ENCODE measurements around the gene CBARP.

CBARP gene

DNA sequence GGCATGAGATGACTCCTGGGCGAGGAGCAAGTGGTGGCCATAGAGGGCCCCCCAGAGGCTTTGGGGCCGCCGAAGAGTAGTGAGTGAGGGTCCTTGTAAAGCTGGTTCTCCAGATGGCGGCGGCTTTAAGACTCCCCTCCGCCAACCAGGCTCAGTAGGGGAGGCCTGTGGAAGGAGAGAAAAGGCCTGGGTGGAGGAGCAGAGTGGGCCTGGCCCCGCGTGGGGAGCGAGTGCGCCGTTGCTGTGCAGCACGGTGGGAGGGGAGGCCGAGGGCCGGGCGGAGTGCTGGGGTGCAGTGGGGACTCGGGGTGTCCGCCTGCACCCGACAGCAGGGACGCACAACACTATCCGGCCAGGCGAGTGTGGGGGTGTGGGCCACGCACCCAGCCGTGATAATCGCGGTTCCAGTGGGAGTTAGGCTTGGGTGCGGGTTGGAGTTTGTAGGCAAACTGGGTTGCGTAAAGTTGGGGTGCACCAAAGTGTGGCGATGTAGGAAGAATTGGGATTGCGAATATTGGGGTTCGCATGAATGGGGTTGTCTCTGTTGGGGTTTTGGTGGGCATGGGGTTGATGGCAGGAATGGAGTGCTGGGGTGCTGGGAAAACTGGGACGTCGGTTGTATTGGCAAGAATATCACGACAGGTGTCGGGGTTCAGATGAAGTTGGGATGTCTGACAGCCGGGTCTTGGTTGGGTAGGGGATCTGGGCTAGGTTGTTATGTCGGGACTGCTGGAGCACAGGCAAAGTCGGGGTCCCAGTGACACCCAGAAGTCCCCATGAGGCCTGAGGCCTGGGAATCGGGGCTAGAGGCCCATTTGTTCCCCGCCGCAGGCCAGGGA lies 30.6 kb upstream of the CBARP start:
- peaks cover 80% of the 10 kb centered on the region for H3K4me1 ChIP-seq (ENCODE audit: control insufficient read depth, insufficient read depth, low read length)
- H3K9me3 ChIP-seq (ENCODE audit: control insufficient read depth in 2 of 2, low read length in 2 of 2), result no peaks in the 10 kb centered on the region
- H3K27ac ChIP-seq (ENCODE audit: low read length), result peak overlapping the region; percentile 87
- no peaks in the 10 kb centered on the region for H3K27me3 ChIP-seq (ENCODE audit: control insufficient read depth in 1 of 2, insufficient read depth in 2 of 2, low read length in 2 of 2)
- H3K9ac ChIP-seq (ENCODE audit: low read length in 2 of 2), result peak overlapping the region; percentile 52 to 66
- H3K36me3 ChIP-seq (ENCODE audit: control insufficient read depth in 2 of 2, insufficient read depth in 2 of 2, low read length in 2 of 2), result peaks cover 21 to 24% of the 10 kb centered on the region in 2 donors
- H3K4me3 ChIP-seq (ENCODE audit: low read length in 2 of 2), result peak overlapping the region; percentile 3 to 55

DNA sequence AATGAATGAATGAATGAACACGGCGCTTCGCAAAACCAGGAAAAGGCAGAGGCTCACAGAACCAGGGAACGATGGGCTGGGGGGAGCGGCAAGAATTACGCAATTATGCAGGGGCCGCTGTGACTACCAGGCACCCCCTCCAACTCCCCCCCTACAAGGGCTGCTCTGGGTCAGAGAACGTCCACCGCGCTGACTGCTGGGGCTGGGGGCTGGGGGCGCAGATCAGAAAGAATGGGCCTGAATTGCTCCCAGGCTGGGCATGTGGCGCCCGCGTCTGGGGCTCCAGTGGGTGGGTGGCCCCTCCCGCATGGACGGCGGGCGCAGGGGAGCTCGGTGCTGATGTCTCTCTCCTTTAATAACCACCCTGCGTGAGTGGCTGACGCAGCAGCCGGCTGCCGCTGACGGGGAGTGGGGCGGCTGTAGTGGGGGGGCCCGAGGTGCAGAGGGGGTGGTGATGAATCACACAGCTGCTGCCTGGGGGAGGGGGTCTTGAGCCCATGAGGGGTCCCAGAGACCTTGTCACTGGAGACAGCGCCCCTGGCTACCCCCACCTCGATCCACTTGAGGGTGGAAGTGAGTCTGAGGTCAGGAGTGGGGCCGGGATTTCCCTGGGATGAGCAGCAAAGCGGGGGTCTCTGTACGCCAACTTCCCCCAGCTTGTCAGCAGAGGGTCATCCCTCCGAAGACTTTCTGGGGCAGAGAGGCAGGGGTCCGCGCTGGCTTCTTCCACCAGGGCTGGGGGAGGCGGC lies 29.8 kb upstream of the CBARP start:
- no peaks in the 10 kb centered on the region for H3K9me3 ChIP-seq (ENCODE audit: control insufficient read depth in 2 of 2, low read length in 2 of 2)
- H3K4me1 ChIP-seq (ENCODE audit: control insufficient read depth, insufficient read depth, low read length), result peaks cover 74% of the 10 kb centered on the region
- H3K4me3 ChIP-seq (ENCODE audit: low read length in 2 of 2), result peak overlapping the region; percentile 3 to 67
- no peak overlapping the region for H3K9ac ChIP-seq (ENCODE audit: low read length in 2 of 2)
- peak overlapping the region; percentile 87 for H3K27ac ChIP-seq (ENCODE audit: low read length)
- peaks cover 13 to 16% of the 10 kb centered on the region in 2 donors for H3K36me3 ChIP-seq (ENCODE audit: control insufficient read depth in 2 of 2, insufficient read depth in 2 of 2, low read length in 2 of 2)
- H3K27me3 ChIP-seq (ENCODE audit: control insufficient read depth in 1 of 2, insufficient read depth in 2 of 2, low read length in 2 of 2), result no peaks in the 10 kb centered on the region

DNA sequence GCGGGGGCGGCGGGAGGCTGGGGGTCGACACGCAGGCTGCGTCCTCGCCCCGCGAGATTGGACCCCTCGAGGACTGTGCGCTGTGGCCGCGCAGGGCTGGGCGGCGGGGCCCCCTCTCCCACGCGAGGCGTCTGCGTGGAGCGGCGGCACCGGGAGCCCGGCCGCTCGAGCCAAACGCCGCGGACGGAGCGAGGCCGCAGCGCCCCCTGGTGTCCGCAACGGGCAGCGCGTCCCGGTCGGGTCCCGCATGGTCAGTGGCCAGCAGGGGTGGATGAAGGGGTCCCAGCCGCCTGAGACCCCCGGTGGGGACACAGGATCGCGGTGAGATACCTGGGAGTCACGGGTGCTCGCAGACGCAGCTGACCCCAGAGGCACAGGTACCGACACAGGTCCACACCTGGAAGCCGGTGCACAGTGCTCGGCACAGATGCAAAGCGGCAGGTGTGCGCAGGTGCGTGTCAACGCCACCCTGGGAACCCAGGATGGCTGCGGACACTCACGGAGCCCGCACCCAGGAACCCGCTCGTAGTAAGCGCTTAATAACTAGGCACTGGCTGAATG lies 29.2 kb upstream of the CBARP start:
- Histone ChIP-seq H3K36me3 (ENCODE audit: control insufficient read depth in 2 of 2, insufficient read depth in 2 of 2, low read length in 2 of 2) (peaks cover 9 to 10% of the 10 kb centered on the region in 2 donors), H3K4me1 (ENCODE audit: control insufficient read depth, insufficient read depth, low read length) (peaks cover 74% of the 10 kb centered on the region), H3K4me3 (ENCODE audit: low read length in 2 of 2) (peak overlapping the region; percentile 29 to 67), H3K27ac (ENCODE audit: low read length) (peak overlapping the region; percentile 46), H3K9me3 (ENCODE audit: control insufficient read depth in 2 of 2, low read length in 2 of 2) (no peaks in the 10 kb centered on the region), H3K9ac (ENCODE audit: low read length in 2 of 2) (peak overlapping the region; percentile 5 to 31), H3K27me3 (ENCODE audit: control insufficient read depth in 1 of 2, insufficient read depth in 2 of 2, low read length in 2 of 2) (no peaks in the 10 kb centered on the region)

DNA sequence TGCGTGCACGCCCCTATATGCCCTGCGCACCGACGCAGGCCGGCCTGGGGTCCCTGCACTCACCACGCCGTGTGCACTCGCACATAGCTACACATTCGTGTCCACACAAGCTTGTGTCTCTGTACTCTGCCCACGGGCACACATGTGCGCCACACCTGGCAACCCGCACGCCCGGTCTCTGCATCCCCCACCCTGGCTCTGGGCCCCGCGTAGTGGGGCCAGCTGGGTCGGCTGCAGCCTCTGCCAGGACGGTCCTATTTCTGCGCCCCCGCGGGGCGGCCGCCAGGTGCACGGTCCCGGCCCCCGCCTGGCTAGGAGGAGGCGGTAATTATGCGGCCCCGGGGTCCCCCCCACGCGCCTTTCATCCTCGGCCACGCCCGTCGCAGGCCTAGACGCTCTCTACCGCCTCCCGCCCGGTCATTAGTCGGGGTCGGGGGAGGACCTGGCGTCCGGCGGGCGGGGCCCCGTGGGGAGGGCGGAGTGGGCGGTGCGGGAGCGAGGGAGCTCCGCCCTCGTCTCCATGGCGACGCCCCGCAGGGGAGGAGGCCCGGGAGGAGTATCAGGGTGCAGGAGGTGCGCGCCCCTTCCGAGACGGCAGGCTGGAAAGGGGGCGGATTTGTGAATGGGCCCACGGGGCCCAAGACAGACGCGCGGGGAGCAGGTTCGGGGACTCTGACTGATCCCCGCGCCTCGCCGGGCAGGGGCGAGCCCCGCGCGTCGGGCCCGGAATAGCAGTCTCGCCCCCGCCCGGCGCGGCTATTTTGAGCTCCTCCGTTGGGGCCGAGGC lies 28.5 kb upstream of the CBARP start:
- no peaks in the 10 kb centered on the region for H3K27me3 ChIP-seq (ENCODE audit: control insufficient read depth in 1 of 2, insufficient read depth in 2 of 2, low read length in 2 of 2)
- H3K27ac ChIP-seq (ENCODE audit: low read length), result peak overlapping the region; percentile 60
- H3K9me3 ChIP-seq (ENCODE audit: control insufficient read depth in 2 of 2, low read length in 2 of 2), result no peaks in the 10 kb centered on the region
- H3K9ac ChIP-seq (ENCODE audit: low read length in 2 of 2), result peak overlapping the region; percentile 5 to 31
- H3K4me1 ChIP-seq (ENCODE audit: control insufficient read depth, insufficient read depth, low read length), result peaks cover 74% of the 10 kb centered on the region
- peak overlapping the region; percentile 29 to 67 for H3K4me3 ChIP-seq (ENCODE audit: low read length in 2 of 2)
- H3K36me3 ChIP-seq (ENCODE audit: control insufficient read depth in 2 of 2, insufficient read depth in 2 of 2, low read length in 2 of 2), result peaks cover 5% of the 10 kb centered on the region in 2 donors

DNA sequence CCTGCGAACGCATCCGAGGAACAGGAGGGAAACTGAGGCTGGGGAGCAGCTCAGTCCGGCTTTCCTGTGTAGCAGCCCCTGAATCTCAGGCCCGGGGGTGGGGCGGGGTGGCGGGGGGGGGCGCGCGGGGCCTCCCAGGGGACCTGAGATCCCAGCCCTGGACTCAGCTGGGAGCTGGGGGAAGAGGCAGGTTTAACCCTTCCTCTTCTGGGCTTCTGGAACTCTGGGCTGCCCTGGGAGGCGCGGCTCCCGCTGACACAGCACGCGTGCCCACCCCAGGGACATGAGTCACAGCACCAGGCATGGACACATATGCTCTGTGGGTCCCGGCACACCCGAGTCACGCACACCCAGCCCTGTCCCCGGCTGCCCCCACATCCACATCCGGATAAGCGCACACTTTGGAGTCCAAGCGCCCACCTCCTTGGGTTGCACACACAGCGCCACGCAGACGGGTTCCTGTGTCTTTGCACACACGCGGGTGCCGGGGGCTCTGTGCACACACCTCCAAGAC lies 27.9 kb upstream of the CBARP start:
- H3K36me3 ChIP-seq (ENCODE audit: control insufficient read depth in 2 of 2, insufficient read depth in 2 of 2, low read length in 2 of 2), result no peaks in the 10 kb centered on the region
- no peaks in the 10 kb centered on the region for H3K27me3 ChIP-seq (ENCODE audit: control insufficient read depth in 1 of 2, insufficient read depth in 2 of 2, low read length in 2 of 2)
- H3K27ac ChIP-seq (ENCODE audit: low read length), result peak overlapping the region; percentile 60
- no peaks in the 10 kb centered on the region for H3K9me3 ChIP-seq (ENCODE audit: control insufficient read depth in 2 of 2, low read length in 2 of 2)
- H3K9ac ChIP-seq (ENCODE audit: low read length in 2 of 2), result no peak overlapping the region
- H3K4me1 ChIP-seq (ENCODE audit: control insufficient read depth, insufficient read depth, low read length), result peaks cover 72% of the 10 kb centered on the region
- peak overlapping the region; percentile 21 to 67 for H3K4me3 ChIP-seq (ENCODE audit: low read length in 2 of 2)

DNA sequence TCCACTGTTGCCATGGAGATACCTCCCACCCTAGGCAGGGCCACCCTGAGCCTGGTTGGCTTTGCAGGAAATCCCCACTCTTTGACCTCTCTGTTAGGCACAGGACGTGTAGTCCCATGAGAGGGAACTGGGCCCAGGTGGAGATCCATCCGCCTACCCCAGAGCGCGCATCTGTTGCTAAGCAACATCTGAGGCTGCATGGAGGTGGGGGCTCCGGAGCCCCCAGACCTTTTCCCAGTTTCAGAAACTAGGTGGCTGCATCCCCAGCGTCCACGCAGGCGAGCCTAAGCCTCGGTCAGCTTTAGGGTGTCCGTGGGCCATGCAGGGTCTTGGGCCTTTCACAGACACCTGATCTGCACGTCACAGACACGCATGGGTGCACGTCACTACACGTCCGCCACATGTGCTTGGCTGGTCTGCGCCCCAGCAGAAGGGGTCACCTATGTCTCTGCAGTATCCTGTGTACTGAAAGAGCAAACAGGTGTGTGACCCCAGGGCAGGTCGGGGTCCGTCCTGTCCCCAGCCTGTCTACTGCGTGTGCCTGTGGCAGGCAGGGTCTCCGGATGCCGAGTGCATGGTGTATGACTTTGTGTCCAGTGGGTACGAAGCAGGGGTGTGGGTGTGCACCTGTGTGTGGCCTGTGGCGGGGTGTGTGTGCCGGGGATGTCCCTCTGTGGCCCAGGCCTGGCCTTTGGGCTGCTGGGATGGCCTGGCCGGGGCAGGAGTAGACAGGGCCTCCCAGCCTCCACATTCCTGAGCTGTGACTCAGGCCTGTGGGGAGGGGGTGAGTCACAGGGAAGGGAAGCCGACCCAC lies 27.2 kb upstream of the CBARP start:
- Histone ChIP-seq H3K9ac (ENCODE audit: low read length in 2 of 2) (no peak overlapping the region), H3K9me3 (ENCODE audit: control insufficient read depth in 2 of 2, low read length in 2 of 2) (no peaks in the 10 kb centered on the region), H3K27me3 (ENCODE audit: control insufficient read depth in 1 of 2, insufficient read depth in 2 of 2, low read length in 2 of 2) (no peaks in the 10 kb centered on the region), H3K27ac (ENCODE audit: low read length) (peak overlapping the region; percentile 58), H3K36me3 (ENCODE audit: control insufficient read depth in 2 of 2, insufficient read depth in 2 of 2, low read length in 2 of 2) (no peaks in the 10 kb centered on the region), H3K4me1 (ENCODE audit: control insufficient read depth, insufficient read depth, low read length) (peaks cover 72% of the 10 kb centered on the region), H3K4me3 (ENCODE audit: low read length in 2 of 2) (peak overlapping the region in 1 of 2 donors; percentile 15)

DNA sequence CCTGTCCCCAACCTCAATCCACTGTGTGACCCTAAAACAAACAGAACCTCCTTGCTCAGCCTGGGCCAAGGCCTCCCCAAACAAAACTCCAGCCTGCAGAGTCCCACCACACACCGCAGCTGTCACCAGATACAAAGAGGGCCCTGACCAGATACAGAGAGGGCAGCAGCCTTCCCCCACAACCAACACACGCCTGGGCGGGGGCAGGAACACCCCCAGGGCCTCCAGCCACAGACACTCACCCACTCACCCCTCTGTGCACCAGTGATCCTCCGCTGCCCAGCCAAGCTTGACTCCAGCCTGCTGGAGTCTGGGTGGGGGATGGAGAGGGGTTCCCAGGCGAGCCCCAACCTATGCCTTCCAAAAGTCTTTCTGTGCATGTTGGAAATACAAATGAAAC lies 25.4 kb upstream of the CBARP start:
- H3K27ac ChIP-seq (ENCODE audit: low read length), result peak overlapping the region; percentile 86
- H3K36me3 ChIP-seq (ENCODE audit: control insufficient read depth in 2 of 2, insufficient read depth in 2 of 2, low read length in 2 of 2), result no peaks in the 10 kb centered on the region
- H3K4me3 ChIP-seq (ENCODE audit: low read length in 2 of 2), result no peak overlapping the region
- no peak overlapping the region for H3K9ac ChIP-seq (ENCODE audit: low read length in 2 of 2)
- peaks cover 76% of the 10 kb centered on the region for H3K4me1 ChIP-seq (ENCODE audit: control insufficient read depth, insufficient read depth, low read length)
- H3K9me3 ChIP-seq (ENCODE audit: control insufficient read depth in 2 of 2, low read length in 2 of 2), result no peaks in the 10 kb centered on the region
- H3K27me3 ChIP-seq (ENCODE audit: control insufficient read depth in 1 of 2, insufficient read depth in 2 of 2, low read length in 2 of 2), result no peaks in the 10 kb centered on the region

DNA sequence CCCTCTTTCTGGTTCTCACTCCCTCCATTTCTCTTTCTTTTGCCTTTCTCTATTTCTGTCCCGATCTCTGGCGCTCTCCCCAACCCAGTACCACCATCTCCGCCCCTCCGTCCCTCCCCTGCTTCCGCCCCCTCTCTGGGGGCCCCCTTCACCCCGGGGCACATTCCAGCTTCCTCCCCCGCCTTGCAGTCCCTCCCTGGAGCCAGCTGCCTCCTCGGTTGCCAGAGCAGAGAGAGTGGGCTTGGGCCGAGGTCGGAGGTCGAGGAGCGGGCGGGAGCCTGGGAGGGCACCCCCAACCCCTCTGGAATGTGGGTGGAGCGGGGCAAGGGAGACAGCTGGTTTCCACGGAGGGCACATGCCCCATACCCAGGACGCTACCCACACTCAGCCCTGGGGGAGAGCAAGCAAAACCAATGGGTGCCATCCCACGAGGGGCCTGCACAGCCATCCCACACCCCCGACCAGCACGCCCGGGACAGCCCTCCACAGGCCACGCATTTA lies 24.9 kb upstream of the CBARP start:
- H3K27me3 ChIP-seq (ENCODE audit: control insufficient read depth in 1 of 2, insufficient read depth in 2 of 2, low read length in 2 of 2), result no peaks in the 10 kb centered on the region
- no peak overlapping the region for H3K9ac ChIP-seq (ENCODE audit: low read length in 2 of 2)
- H3K4me1 ChIP-seq (ENCODE audit: control insufficient read depth, insufficient read depth, low read length), result peaks cover 75% of the 10 kb centered on the region
- peak overlapping the region; percentile 86 for H3K27ac ChIP-seq (ENCODE audit: low read length)
- H3K36me3 ChIP-seq (ENCODE audit: control insufficient read depth in 2 of 2, insufficient read depth in 2 of 2, low read length in 2 of 2), result no peaks in the 10 kb centered on the region
- H3K4me3 ChIP-seq (ENCODE audit: low read length in 2 of 2), result no peak overlapping the region
- H3K9me3 ChIP-seq (ENCODE audit: control insufficient read depth in 2 of 2, low read length in 2 of 2), result no peaks in the 10 kb centered on the region

DNA sequence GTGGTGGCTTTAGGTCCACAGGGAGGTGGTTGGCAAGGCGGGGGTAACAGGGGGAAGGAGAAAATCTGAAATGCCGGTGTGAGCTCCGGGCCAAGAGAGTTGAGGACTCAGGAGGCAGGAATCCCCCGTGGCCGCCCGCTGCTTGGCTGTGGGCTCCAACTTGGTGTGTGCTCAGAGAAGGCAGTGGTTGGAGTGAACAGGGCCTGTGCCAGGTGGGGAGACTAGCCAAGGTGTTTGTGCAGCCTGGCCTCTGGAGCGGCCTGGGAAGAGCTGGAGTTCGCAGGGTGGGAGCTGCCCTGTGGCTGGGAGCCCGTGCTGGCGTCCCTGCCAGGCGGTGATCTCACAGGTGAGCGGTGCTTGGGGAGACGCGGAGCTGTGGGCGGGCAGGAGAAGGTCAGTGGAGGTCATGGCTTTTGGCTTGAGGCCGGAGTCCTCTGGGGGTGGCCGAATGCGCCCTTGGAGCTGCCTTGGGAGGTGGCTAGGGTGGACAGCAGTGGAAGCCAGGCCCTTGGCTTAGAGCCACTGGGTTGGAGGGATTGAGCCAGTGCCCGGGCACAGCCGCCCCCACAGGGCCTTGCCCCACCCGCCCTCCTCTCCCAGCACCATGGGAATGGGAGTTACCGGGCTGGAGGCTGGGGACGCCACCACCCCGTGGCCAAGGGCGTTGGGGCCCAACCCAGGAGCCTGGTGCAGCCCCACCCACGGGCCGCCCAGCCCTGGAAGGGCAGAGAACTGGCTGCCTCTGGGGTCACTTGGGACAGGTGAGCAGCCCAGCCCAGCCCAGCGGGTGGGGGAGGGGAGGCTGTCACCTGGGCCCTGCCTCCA lies 24.2 kb upstream of the CBARP start:
- no peaks in the 10 kb centered on the region for H3K27me3 ChIP-seq (ENCODE audit: control insufficient read depth in 1 of 2, insufficient read depth in 2 of 2, low read length in 2 of 2)
- peak overlapping the region; percentile 86 for H3K27ac ChIP-seq (ENCODE audit: low read length)
- H3K4me1 ChIP-seq (ENCODE audit: control insufficient read depth, insufficient read depth, low read length), result peaks cover 72% of the 10 kb centered on the region
- H3K9me3 ChIP-seq (ENCODE audit: control insufficient read depth in 2 of 2, low read length in 2 of 2), result no peaks in the 10 kb centered on the region
- H3K36me3 ChIP-seq (ENCODE audit: control insufficient read depth in 2 of 2, insufficient read depth in 2 of 2, low read length in 2 of 2), result peaks cover 2 to 4% of the 10 kb centered on the region in 2 donors
- peak overlapping the region in 1 of 2 donors; percentile 81 for H3K4me3 ChIP-seq (ENCODE audit: low read length in 2 of 2)
- H3K9ac ChIP-seq (ENCODE audit: low read length in 2 of 2), result peak overlapping the region; percentile 72 to 73
